Smooth muscle cell (in vitro differentiated cells): ENCODE measurements around the gene RBBP4. TPM values are rescaled to one million over a fixed set of nuclear protein-coding genes. Genes with fewer than 3 reads are reported as not detected.

ENCODE experiments used
- DNase-seq: peaks from one replicate; lab custom pipeline; 2025; ENCODE audit not compliant: unreplicated experiment; lab: John Stamatoyannopoulos, UW
- H2AFZ ChIP-seq: fragments of 200-600 bp; sonication (generic); 2 replicates; pipeline ENCODE4 v1.6.0; 2016; ENCODE audit warnings: antibody characterized with exemption, low read depth, mild to moderate bottlenecking
- H3F3A ChIP-seq: fragments of 200-600 bp; sonication (generic); 2 replicates; pipeline ENCODE4 v1.6.0; 2017; ENCODE audit warnings: antibody characterized with exemption, low read depth
- H3K27ac ChIP-seq: fragments of 200-600 bp; sonication (generic); 2 replicates; pipeline ENCODE4 v1.5.1; 2016; ENCODE audit warnings: low read depth, mild to moderate bottlenecking
- H3K27me3 ChIP-seq: fragments of 200-600 bp; sonication (generic); 2 replicates; pipeline ENCODE4 v1.6.1; 2016; ENCODE audit warnings: low read depth, mild to moderate bottlenecking
- H3K36me3 ChIP-seq: fragments of 200-600 bp; sonication (generic); 2 replicates; pipeline ENCODE4 v1.5.1; 2016; ENCODE audit warnings: low read depth
- H3K4me1 ChIP-seq: fragments of 200-600 bp; sonication (generic); 2 replicates; pipeline ENCODE4 v1.5.1; 2016; ENCODE audit warnings: low read depth
- H3K4me2 ChIP-seq: fragments of 200-600 bp; sonication (generic); 2 replicates; pipeline ENCODE4 v1.6.0; 2016; ENCODE audit warnings: mild to moderate bottlenecking
- H3K4me3 ChIP-seq: fragments of 200-600 bp; sonication (generic); 2 replicates; pipeline ENCODE4 v1.5.1; 2016; ENCODE audit warnings: mild to moderate bottlenecking
- H3K79me2 ChIP-seq: fragments of 200-600 bp; sonication (generic); 2 replicates; pipeline ENCODE4 v1.6.0; 2016; ENCODE audit warnings: low read depth, mild to moderate bottlenecking
- H3K9ac ChIP-seq: fragments of 200-600 bp; sonication (generic); 2 replicates; pipeline ENCODE4 v1.6.0; 2016; ENCODE audit warnings: low read depth
- H3K9me3 ChIP-seq: fragments of 200-600 bp; sonication (generic); replicated peaks from 2 replicates; pipeline ENCODE4 v1.5.1; 2016; ENCODE audit warnings: low read depth
- H4K20me1 ChIP-seq: fragments of 200-600 bp; sonication (generic); 2 replicates; pipeline ENCODE4 v1.6.0; 2016; ENCODE audit warnings: low read depth
- CTCF ChIP-seq: fragments of 200-600 bp; sonication (generic); IDR thresholded peaks from 2 replicates; pipeline ENCODE4 v1.5.1; 2017; ENCODE audit warnings: borderline replicate concordance, mild to moderate bottlenecking, antibody characterized with exemption; ENCODE audit not compliant: insufficient read depth, poor library complexity, severe bottlenecking
- WGBS: methylation state at CpG from one replicate; pipeline ENCODE4 v1.1.7; 2016; ENCODE audit warnings: low lambda C conversion rate; 5-methylcytosine and 5-hydroxymethylcytosine counted together
- polyA plus RNA-seq: library from polyadenylated mRNA; unstranded; fragments of >200 nt; fragmentation: Nextera tagmentation; extraction: Ambion mirVana; gene quantifications from 2 replicates; pipeline ENCODE4 v1.2.1, GENCODE V29; 2016
- total RNA-seq: library from RNA; depleted of rRNA; stranded (reverse); fragments of >200 nt; gene quantifications from 2 replicates; pipeline ENCODE4 v1.2.3, GENCODE V29; 2014

The RBBP4 gene
- total and polyA plus RNA-seq, 2 experiments from 2014 or later: 139 to 140 TPM

DNA sequence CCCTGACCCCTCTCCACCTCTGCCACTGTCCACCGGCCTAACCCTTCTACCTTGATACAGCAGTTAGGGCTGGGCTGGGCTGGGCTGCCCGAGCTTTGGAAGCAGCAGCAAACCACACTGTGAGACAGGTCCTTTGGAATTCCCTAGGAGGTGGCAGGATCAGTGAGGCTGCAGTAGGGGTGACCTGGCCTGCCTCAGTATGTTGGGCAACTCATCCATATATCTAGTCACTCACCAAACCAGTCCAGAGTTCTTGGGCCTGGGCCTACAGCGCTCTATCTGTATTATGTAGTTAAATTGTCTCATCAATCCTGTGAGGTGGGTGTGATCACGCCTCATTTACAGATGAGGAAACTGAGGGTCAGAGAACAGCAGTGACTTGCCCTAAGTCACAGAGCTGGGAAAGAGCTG is 64.9 kb downstream of the RBBP4 start:
- H3K9ac ChIP-seq: no peak overlapping the region
- H3K9me3 ChIP-seq: no peaks in the 10 kb centered on the region
- no peak overlapping the region for H3K4me3 ChIP-seq
- no peaks in the 10 kb centered on the region for H3K36me3 ChIP-seq
- 68% methylated on average over 4 of the region's 4 CpGs for WGBS
- H3K4me1 ChIP-seq: peaks cover 10% of the 10 kb centered on the region
- no peak for DNase-seq
- no peaks in the 10 kb centered on the region for H4K20me1 ChIP-seq
- no peaks in the 10 kb centered on the region for H3K79me2 ChIP-seq
- no peak overlapping the region for H3K4me2 ChIP-seq
- H2AFZ ChIP-seq: no peak overlapping the region
- H3K27me3 ChIP-seq: no peaks in the 10 kb centered on the region
- no peaks in the 10 kb centered on the region for H3F3A ChIP-seq
- TF ChIP-seq CTCF: no peak
- no peak overlapping the region for H3K27ac ChIP-seq

DNA sequence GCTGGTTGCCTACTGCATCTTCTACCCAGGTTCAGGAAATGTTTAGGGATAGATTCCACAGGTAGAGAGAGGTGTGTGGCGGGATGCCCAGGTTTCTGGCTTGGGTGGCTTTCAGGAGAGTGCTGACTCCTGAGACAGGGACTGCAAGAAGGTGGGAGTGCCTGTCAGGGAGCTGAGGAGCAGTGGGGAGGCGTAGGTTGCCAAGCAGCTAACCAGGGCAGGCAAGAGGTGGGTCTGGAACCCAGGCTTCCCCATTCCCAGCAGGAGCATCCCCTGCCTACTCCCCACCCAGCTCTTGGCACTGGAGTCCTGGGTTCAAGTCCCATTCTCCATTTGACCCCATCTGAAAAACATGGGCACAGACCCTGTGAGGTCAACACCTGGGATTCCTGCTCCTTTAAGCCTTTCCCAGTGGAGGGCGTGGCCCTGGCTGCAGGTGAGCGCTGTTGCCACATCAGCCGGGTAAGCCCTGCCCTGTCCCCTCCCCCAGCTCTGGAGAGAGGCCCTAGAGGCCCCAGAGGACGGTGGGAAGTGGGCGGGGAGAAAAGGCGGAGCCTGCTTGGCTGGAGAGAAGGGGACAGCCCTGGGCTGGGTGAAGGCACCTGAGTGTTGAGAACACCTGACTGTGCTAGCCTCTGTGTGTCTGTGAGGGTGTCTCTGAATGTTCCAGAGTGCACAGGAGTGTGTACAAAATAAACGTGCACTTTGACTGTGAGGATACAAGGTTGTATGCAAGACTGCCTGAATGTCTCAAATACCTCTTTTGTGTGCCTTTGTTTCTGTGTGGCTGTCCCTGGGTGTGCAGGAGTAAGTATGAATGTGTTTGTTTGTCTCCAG is 65.5 kb downstream of the RBBP4 start:
- H3K9me3 ChIP-seq: no peaks in the 10 kb centered on the region
- no peak for TF ChIP-seq CTCF
- no peaks in the 10 kb centered on the region for H3K27me3 ChIP-seq
- H3K79me2 ChIP-seq: no peaks in the 10 kb centered on the region
- H3K9ac ChIP-seq: no peak overlapping the region
- no peaks in the 10 kb centered on the region for H3F3A ChIP-seq
- no peak overlapping the region for H3K4me3 ChIP-seq
- DNase-seq: no peak
- no peaks in the 10 kb centered on the region for H4K20me1 ChIP-seq
- no peak overlapping the region for H2AFZ ChIP-seq
- no peaks in the 10 kb centered on the region for H3K36me3 ChIP-seq
- 29% methylated on average over 9 of the region's 9 CpGs for WGBS
- H3K4me1 ChIP-seq: peaks cover 10% of the 10 kb centered on the region
- no peak overlapping the region for H3K27ac ChIP-seq
- H3K4me2 ChIP-seq: no peak overlapping the region

- Histone ChIP-seq H3K4me2 (no peak overlapping the region), H3K36me3 (no peaks in the 10 kb centered on the region), H2AFZ (no peak overlapping the region), H4K20me1 (no peaks in the 10 kb centered on the region), H3K4me3 (no peak overlapping the region), H3K79me2 (no peaks in the 10 kb centered on the region), H3K4me1 (peaks cover 10% of the 10 kb centered on the region), H3K27ac (no peak overlapping the region), H3K9ac (no peak overlapping the region), H3K27me3 (no peaks in the 10 kb centered on the region), H3F3A (no peaks in the 10 kb centered on the region), H3K9me3 (no peaks in the 10 kb centered on the region)
- no peak for DNase-seq
- 94% methylated on average over 4 of the region's 4 CpGs for WGBS
- no peak for TF ChIP-seq CTCF
Observed at GRCh38 chr1:32717503-32717902, 66.5 kb downstream of the RBBP4 start.

GRCh38 chr1:32718036-32718435 is 67.0 kb downstream of the RBBP4 start:
- H3F3A ChIP-seq: no peaks in the 10 kb centered on the region
- H3K36me3 ChIP-seq: no peaks in the 10 kb centered on the region
- H3K27ac ChIP-seq: no peak overlapping the region
- no peaks in the 10 kb centered on the region for H3K79me2 ChIP-seq
- WGBS: 83% methylated on average over 2 of the region's 2 CpGs
- no peak overlapping the region for H3K9ac ChIP-seq
- H4K20me1 ChIP-seq: no peaks in the 10 kb centered on the region
- no peak for DNase-seq
- no peak overlapping the region for H3K4me2 ChIP-seq
- no peak for TF ChIP-seq CTCF
- no peaks in the 10 kb centered on the region for H3K27me3 ChIP-seq
- H2AFZ ChIP-seq: no peak overlapping the region
- peaks cover 10% of the 10 kb centered on the region for H3K4me1 ChIP-seq
- no peaks in the 10 kb centered on the region for H3K9me3 ChIP-seq
- no peak overlapping the region for H3K4me3 ChIP-seq
